Ishikawa (cell line): Measurements from ENCODE around the gene ADAMTS15.

ENCODE experiments used
- EP300 ChIP-seq: IDR thresholded peaks from 2 replicates; pipeline ENCODE4 v1.6.1; 2012; ENCODE audit warnings: borderline replicate concordance
- TEAD4 ChIP-seq: IDR thresholded peaks from 2 replicates; pipeline ENCODE4 v1.6.1; 2012

DNA sequence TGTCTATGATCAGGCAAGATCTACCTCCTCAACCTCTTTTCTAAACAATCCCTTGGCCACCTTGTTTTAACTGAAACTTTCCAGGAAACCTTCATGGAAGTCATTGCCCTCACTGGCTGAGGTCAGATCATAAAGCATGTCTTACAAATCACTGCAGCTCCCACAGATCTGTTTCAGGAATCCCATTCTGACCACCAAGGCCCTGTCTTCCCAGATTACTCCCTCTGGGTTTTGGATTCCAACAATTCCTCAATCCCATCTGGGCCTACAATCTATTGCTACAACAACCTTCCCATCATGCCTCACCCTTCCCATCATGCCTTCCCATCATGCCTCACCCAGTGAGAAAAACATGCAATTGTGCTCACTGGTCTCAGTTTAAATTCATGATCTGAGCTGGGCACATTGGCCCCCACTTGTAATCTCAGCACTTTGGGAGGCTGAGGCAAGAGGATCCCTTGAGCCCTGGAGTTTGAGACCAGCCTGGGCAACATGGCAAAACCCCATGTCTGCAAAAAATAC lies 15.9 kb downstream of the ADAMTS15 start:
- TF ChIP-seq TEAD4 (no peak), EP300 (no peak)
